ENCODE results near the gene LRTM2.

- TF ChIP-seq, protein P1, sequence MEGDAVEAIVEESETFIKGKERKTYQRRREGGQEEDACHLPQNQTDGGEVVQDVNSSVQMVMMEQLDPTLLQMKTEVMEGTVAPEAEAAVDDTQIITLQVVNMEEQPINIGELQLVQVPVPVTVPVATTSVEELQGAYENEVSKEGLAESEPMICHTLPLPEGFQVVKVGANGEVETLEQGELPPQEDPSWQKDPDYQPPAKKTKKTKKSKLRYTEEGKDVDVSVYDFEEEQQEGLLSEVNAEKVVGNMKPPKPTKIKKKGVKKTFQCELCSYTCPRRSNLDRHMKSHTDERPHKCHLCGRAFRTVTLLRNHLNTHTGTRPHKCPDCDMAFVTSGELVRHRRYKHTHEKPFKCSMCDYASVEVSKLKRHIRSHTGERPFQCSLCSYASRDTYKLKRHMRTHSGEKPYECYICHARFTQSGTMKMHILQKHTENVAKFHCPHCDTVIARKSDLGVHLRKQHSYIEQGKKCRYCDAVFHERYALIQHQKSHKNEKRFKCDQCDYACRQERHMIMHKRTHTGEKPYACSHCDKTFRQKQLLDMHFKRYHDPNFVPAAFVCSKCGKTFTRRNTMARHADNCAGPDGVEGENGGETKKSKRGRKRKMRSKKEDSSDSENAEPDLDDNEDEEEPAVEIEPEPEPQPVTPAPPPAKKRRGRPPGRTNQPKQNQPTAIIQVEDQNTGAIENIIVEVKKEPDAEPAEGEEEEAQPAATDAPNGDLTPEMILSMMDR (IDR thresholded peaks at IDR 0.05), result no peak
- TF ChIP-seq POLR2A (IDR thresholded peaks at IDR 0.05), result no peak
Observed at GRCh38 chr12:1835211-1836131, 15.1 kb downstream of the LRTM2 start.

Data from body of pancreas (tissue), 4 donors.